ENCODE data around the gene ACD. TPM values are rescaled to one million over a fixed set of nuclear protein-coding genes. Genes with fewer than 3 reads are reported as not detected.
A peak's percentile ranks its signal among the peaks of the same experiment; 100 is the strongest.

The ACD gene
- total and polyA plus RNA-seq, 2 of the 4 experiments (the other 2 are of a cell fraction) = 15.6 to 31.1 TPM

GRCh38 chr16:67667817-67668494, 7.9 kb upstream of the ACD start:
- Histone ChIP-seq H4K20me1 (ENCODE audit: insufficient read depth, low read length) (0 out of 2 replicates have a peak, but pooled peaks cover 6% of the 10 kb centered on the region), H2BK120ac (ENCODE audit: low read depth, low read length) (no peak overlapping the region), H2BK20ac (ENCODE audit: low read depth, low read length) (no peak overlapping the region), H3K23ac (ENCODE audit: low read depth, low read length) (no peak overlapping the region), H3K4ac (ENCODE audit: low read depth, low read length) (peak overlapping the region; percentile 14), H3K56ac (ENCODE audit: extremely low read depth, insufficient read depth, low read length) (no peak overlapping the region), H3K18ac (ENCODE audit: low read depth, low read length) (no peak overlapping the region), H4K8ac (ENCODE audit: low read depth in 2 of 2, low read length in 2 of 2) (peak overlapping the region; percentile 97 to 100; a peak in 2 of 4 replicates), H2BK5ac (ENCODE audit: low read depth, low read length, poor library complexity, severe bottlenecking) (no peak overlapping the region), H2AFZ (replicated peaks; ENCODE audit: low read length, poor library complexity) (peak overlapping the region; percentile 96), H3K14ac (replicated peaks; ENCODE audit: low read depth, low read length) (no peak overlapping the region), H2BK15ac (ENCODE audit: low read depth, low read length) (no peak overlapping the region), H3K4me3 (ENCODE audit: insufficient read depth, low read depth, low read length) (no peak overlapping the region), H4K5ac (ENCODE audit: low read depth, low read length) (peak overlapping the region; percentile 3; the same call in 1 of the 2 replicates), H4K91ac (ENCODE audit: insufficient read depth, low read depth, low read length) (no peak overlapping the region), H2AK5ac (ENCODE audit: low read depth, low read length) (0 out of 2 replicates have a peak overlapping the region, but pooled peaks have one; percentile 5), H3K36me3 (ENCODE audit: control insufficient read depth, insufficient read depth, low read length) (peaks cover 1% of the 10 kb centered on the region; the same call in 1 of the 2 replicates), H3K4me2 (ENCODE audit: low read depth, low read length) (peak overlapping the region; percentile 6; the same call in 1 of the 2 replicates), H3K27ac (ENCODE audit: insufficient read depth, low read length) (no peak overlapping the region; the same call in 1 of the 2 replicates), H2AK9ac (replicated peaks; ENCODE audit: low read depth, low read length, poor library complexity) (peak overlapping the region; percentile 43), H3K27me3 (ENCODE audit: control insufficient read depth, insufficient read depth, low read length) (no peaks in the 10 kb centered on the region), H3K9me1 (ENCODE audit: insufficient read depth, low read length) (no peaks in the 10 kb centered on the region), H3K9ac (ENCODE audit: low read depth, low read length) (no peak overlapping the region), H3K9me3 (ENCODE audit: control insufficient read depth, insufficient read depth, low read length) (no peaks in the 10 kb centered on the region), H3K4me1 (ENCODE audit: control insufficient read depth, insufficient read depth, low read length) (peaks cover 12% of the 10 kb centered on the region), H3K79me1 (ENCODE audit: low read depth in 1 of 2, low read length in 2 of 2) (peaks cover 4 to 14% of the 10 kb centered on the region in 2 experiments; a peak in 3 of 4 replicates)
- ChIA-PET POLR2A (ENCODE audit: unreplicated experiment) (no interaction called here), CTCF (interaction anchor here (0.6 to 1.9 kb wide), 8 partner anchors 12 to 150 kb away, joined by 3 to 20 read pairs (median 3); partner anchors contain the start of gene CTCF)
- dilution Hi-C loops (cut with HindIII; ENCODE audit: low sequenced_read_pairs, unreplicated experiment) (no loop called here), intact Hi-C loops (cut with micrococcal nuclease) (loop anchor here (1.0 kb wide), 2 partner anchors 106 to 147 kb away; partner anchors contain the start of gene CTCF), in situ Hi-C loops (cut with MboI; ENCODE audit: low sequenced_read_pairs) (loop anchor here (10.0 kb wide), 1 partner anchor 143 kb away; the partner anchor contains the start of gene RIPOR1)
- peak; percentile 89 for DNase-seq
- 17% methylated on average over 7 of the region's 18 CpGs; no CpG with 5 or more reads in 1 of the 2 experiments for WGBS, 2 experiments (ENCODE audit: extremely low coverage in 2 of 2, insufficient read length in 1 of 2)
- peak; percentile 92 for ATAC-seq (ENCODE audit: low read depth)
- no TSS peak for BruUV-seq (replicated peaks)
- no peak for TF ChIP-seq RFX5 (IDR thresholded peaks at IDR 0.05; ENCODE audit: low read depth, low read length)
- no peak for TF ChIP-seq RCOR1 (IDR thresholded peaks at IDR 0.05; ENCODE audit: insufficient replicate concordance, low read length)
- no peak for TF ChIP-seq FOS (IDR thresholded peaks at IDR 0.05; ENCODE audit: low read depth, low read length)
- no peak for TF ChIP-seq MAFK (IDR thresholded peaks at IDR 0.05; ENCODE audit: low read depth, low read length)
- TF ChIP-seq CHD1 (IDR thresholded peaks at IDR 0.05; ENCODE audit: low read depth, low read length) = no peak
- peak; percentile 83 for TF ChIP-seq RAD21 (IDR thresholded peaks at IDR 0.05; ENCODE audit: low read length)
- TF ChIP-seq NFE2L2 (IDR thresholded peaks at IDR 0.05; ENCODE audit: low read depth, low read length) = no peak
- TF ChIP-seq POLR2A (IDR thresholded peaks at IDR 0.05; ENCODE audit: low read depth, low read length) = no peak
- TF ChIP-seq CEBPB (IDR thresholded peaks at IDR 0.05; ENCODE audit: low read depth, low read length) = no peak
- TF ChIP-seq USF2 (IDR thresholded peaks at IDR 0.05; ENCODE audit: low read depth, low read length) = no peak
- 0 out of 2 replicates have a peak, but pooled peaks have one; percentile 64 for TF ChIP-seq MXI1 (IDR thresholded peaks at IDR 0.05; ENCODE audit: borderline replicate concordance, low read depth, low read length)
- TF ChIP-seq ELK1 (IDR thresholded peaks at IDR 0.05; ENCODE audit: borderline replicate concordance, low read depth, low read length) = no peak
- TF ChIP-seq SMC3 (IDR thresholded peaks at IDR 0.05; ENCODE audit: low read depth, low read length) = peak; percentile 97
- no peak for TF ChIP-seq BHLHE40 (IDR thresholded peaks at IDR 0.05; ENCODE audit: low read depth, low read length)

All from IMR-90 (cell line).